ENCODE measurements around the gene CWH43.
"Not testable (repeated sequence)": the region's sequence is repeated elsewhere in the genome, so short reads cannot be mapped to it uniquely, and the experiment has no call there.

CWH43 gene

GRCh38 chr4:48968814-48969213, 17.3 kb upstream of the CWH43 start:
- Mint-ChIP-seq H3K4me1 (no peaks in the 10 kb centered on the region), H3K9me3 (no peaks in the 10 kb centered on the region), H3K36me3 (ENCODE audit: low read depth) (no peaks in the 10 kb centered on the region), H3K4me3 (no peak overlapping the region), H3K27me3 (ENCODE audit: low read depth) (peaks cover 17% of the 10 kb centered on the region), H3K27ac (no peak overlapping the region)
- TF ChIP-seq, protein P1, sequence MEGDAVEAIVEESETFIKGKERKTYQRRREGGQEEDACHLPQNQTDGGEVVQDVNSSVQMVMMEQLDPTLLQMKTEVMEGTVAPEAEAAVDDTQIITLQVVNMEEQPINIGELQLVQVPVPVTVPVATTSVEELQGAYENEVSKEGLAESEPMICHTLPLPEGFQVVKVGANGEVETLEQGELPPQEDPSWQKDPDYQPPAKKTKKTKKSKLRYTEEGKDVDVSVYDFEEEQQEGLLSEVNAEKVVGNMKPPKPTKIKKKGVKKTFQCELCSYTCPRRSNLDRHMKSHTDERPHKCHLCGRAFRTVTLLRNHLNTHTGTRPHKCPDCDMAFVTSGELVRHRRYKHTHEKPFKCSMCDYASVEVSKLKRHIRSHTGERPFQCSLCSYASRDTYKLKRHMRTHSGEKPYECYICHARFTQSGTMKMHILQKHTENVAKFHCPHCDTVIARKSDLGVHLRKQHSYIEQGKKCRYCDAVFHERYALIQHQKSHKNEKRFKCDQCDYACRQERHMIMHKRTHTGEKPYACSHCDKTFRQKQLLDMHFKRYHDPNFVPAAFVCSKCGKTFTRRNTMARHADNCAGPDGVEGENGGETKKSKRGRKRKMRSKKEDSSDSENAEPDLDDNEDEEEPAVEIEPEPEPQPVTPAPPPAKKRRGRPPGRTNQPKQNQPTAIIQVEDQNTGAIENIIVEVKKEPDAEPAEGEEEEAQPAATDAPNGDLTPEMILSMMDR (IDR thresholded peaks at IDR 0.05; ENCODE audit: unreplicated experiment in 3 of 3): no peak

DNA sequence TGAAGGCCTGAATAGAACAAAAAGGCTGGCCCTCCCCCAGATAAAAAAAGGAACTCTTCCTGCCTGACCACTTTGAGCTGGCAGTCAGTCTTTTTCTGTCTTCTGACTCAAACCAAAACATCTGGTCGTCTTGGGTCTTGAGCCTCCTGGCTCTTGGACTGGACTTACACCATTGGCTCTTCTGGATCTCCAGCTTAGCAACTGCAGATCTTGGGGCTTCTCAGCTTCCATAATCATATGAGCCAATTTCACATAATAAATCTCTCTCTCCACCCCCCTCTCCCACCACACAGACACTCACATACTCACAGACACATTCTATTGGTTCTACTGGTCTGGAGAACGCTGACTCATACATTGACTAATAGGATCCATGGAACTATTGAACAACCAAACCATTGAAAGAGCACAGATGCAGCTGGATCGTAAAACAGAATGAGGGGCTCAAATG, 15.6 kb upstream of the CWH43 start:
- Mint-ChIP-seq H3K4me1 (no peaks in the 10 kb centered on the region), H3K27me3 (ENCODE audit: low read depth) (peaks cover 18% of the 10 kb centered on the region), H3K36me3 (ENCODE audit: low read depth) (no peaks in the 10 kb centered on the region), H3K9me3 (no peaks in the 10 kb centered on the region), H3K4me3 (no peak overlapping the region), H3K27ac (no peak overlapping the region)
- TF ChIP-seq, protein P1 (IDR thresholded peaks at IDR 0.05; ENCODE audit: unreplicated experiment in 3 of 3): no peak

DNA sequence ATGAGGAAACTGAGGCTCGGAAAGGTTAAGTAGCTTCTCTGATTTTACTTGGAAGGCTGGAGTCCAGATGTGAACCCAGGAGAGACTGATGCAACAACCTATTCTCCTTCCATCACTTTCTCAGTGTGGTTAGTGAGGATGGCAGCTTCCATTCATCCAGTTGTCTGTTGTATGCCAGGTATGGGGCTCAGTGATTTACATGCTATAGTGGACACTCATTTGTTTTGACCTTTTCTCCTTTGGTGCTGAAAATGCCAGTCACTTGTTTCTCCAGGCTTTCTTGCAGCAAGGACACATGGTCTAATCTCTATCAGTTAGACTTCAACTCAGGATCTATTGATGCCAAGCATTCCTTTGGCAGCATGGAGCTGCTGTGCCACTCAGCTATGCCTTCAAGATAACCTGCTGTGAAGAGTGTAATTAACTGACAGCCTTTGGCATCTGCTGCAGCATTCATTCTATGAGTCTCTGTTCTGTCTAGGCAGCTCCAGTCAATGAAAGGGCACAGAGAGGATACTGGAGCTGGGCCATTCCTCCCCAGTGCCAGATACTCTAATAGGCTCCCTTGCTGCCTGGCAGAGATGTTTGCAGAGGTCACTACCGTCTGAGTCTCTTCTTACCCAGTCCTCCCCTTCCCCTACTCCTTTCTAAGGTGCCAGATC, 11.0 kb upstream of the CWH43 start:
- Mint-ChIP-seq H3K27me3 (ENCODE audit: low read depth) (peaks cover 18% of the 10 kb centered on the region), H3K27ac (no peak overlapping the region)
- TF ChIP-seq, protein P1 (IDR thresholded peaks at IDR 0.05; ENCODE audit: unreplicated experiment in 3 of 3): no peak

GRCh38 chr4:48976041-48976440, 10.0 kb upstream of the CWH43 start:
- H3K27me3 Mint-ChIP-seq (ENCODE audit: low read depth): peaks cover 18% of the 10 kb centered on the region
- no peak overlapping the region for H3K4me3 Mint-ChIP-seq
- no peaks in the 10 kb centered on the region for H3K36me3 Mint-ChIP-seq (ENCODE audit: low read depth)
- no peaks in the 10 kb centered on the region for H3K4me1 Mint-ChIP-seq
- H3K27ac Mint-ChIP-seq: peak overlapping the region in 1 of 3 experiments; percentile 52
- H3K9me3 Mint-ChIP-seq: no peaks in the 10 kb centered on the region
- TF ChIP-seq, protein P1 (IDR thresholded peaks at IDR 0.05; ENCODE audit: unreplicated experiment in 3 of 3): no peak

More for the DNA sequence above, 11.0 kb upstream of the CWH43 start:
- H3K4me1 Mint-ChIP-seq: no peaks in the 10 kb centered on the region
- H3K36me3 Mint-ChIP-seq (ENCODE audit: low read depth): no peaks in the 10 kb centered on the region
- H3K4me3 Mint-ChIP-seq: no peak overlapping the region
- no peaks in the 10 kb centered on the region for H3K9me3 Mint-ChIP-seq

GRCh38 chr4:48979914-48980579, 6.0 kb upstream of the CWH43 start:
- Mint-ChIP-seq H3K4me1 (no peaks in the 10 kb centered on the region), H3K27ac (no peak overlapping the region), H3K27me3 (ENCODE audit: low read depth) (peaks cover 32% of the 10 kb centered on the region), H3K36me3 (ENCODE audit: low read depth) (no peaks in the 10 kb centered on the region), H3K9me3 (peaks cover 4% of the 10 kb centered on the region), H3K4me3 (no peak overlapping the region)
- TF ChIP-seq, protein P1 (IDR thresholded peaks at IDR 0.05; ENCODE audit: unreplicated experiment in 3 of 3): no peak

DNA sequence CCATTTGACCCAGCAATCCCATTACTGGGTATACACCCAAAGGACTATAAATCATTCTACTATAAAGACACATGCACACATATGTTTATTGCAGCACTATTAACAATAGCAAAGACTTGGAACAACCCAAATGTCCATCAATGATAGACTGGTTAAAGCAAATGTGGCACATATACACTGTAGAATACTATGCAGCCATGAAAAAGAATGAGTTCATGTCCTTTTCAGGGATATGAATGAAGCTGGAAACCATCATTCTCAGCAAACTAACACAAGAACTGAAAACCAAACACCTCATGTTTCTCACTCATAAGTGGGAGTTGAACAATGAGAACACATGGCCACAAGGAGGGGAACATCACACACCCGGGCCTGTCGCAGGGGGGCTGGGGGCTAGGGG, 2.1 kb upstream of the CWH43 start:
- H3K27ac Mint-ChIP-seq; H3K4me1 Mint-ChIP-seq; H3K9me3 Mint-ChIP-seq; H3K36me3 Mint-ChIP-seq (ENCODE audit: low read depth); H3K4me3 Mint-ChIP-seq: not testable (repeated sequence)
- H3K27me3 Mint-ChIP-seq (ENCODE audit: low read depth): peaks cover 58% of the 10 kb centered on the region
